ENCODE measurements around the gene DDX39B.
"Not testable (repeated sequence)": the region's sequence is repeated elsewhere in the genome, so short reads cannot be mapped to it uniquely, and the experiment has no call there.

The DDX39B gene

DNA sequence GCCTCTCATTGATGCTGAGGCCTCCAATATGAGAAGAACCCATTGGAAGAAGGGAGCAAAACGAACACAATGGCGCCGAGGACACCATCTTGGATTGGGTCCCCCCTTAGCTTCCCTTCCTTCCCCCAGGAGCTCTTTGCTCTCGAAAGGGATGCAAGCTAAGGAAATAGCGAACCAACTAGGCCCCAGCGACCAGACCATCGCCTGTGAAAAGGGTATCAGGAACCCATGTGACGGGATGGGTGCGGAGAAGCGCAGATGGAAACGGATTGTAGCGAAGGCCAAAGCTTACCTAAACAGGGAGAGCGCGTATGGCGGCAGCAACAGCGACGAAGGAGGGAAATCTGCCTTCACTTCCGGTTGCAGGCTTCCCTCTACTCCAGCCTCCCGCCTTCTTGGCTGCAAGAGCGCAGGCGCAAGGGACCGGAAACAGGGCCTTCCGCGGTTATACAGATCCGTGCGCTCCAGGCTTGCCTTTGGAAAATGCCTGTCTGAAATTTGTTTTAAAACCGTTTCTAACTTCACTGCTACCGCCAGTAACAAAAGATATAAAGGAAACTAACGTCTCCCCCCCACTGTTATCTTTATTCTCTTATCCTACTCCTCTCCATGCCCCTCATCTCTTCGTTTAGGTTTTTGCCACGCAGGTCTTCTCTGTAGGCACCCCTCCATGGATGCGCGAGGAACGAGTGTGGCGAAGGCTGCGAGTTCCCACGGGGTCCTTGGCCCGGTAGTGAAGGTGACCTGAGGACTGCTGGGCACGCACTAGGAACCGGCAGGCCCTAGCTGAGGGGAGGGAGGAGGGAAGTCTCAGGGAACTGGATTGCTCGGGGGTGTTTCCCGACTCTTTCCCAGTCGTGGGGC is at the start of gene DDX39B:
TSS of gene DDX39B (minus strand) at position 346 of the 864 bp plus-strand sequence. CDS start 1,471 bp downstream, outside the sequence.
- peak; percentile 94 for DNase-seq

DNA sequence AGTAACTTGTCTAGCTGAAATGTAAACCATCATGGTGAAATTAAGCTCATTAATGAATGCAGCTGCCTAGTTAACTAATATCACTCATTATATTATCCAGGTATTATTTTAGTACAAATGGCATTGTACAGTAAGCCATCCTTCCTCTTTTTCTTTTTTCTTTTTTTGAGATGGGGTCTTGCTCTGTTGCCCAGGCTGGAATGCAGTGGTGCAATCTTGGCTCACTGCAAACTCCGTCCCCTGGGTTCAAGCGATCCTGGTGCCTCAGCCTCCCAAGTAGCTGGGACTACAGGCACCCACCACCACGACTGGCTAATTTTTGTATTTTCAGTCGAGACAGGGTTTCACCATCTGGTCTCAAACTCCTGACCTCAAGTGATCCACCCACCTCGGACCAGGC is 48.9 kb upstream of the DDX39B start:
- not testable (repeated sequence) for DNase-seq

DNA sequence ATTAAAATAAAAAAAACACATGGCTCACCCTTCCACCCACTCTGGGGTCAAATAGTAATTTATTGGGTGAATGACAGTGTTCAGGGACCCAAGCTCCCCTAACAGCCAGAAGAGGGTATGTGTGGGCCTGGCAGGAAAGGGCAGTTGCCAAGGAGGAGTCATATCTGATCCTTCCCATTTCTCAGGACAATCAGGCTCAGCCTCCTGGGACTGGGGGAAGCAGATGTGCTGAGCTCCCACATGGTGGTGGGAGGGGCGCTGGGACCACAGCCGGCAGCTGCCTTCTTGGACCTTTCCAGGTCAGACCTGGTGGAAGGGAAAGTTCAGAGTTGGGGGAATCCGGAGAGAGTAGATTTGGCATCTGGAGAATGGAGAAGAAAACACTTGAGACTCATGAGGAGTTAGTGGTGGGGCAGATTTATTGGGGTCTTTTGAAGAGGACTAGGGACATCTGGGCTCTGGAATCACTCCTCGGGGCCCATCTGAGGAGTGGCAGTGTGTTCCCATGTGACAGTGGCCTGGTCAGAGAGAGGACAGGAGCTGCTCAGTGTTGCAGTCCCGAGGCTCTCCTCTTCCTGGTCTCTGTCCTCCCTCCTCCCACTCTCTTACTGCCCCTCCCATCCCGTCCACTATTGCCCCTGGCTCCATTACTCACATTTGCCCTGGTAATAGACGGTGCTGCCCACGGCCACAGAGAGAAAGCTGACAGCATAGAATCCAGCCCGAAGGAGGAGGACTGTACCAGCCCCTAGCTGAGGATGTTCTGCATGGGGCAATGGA is 47.3 kb upstream of the DDX39B start:
- no peak for DNase-seq

DNA sequence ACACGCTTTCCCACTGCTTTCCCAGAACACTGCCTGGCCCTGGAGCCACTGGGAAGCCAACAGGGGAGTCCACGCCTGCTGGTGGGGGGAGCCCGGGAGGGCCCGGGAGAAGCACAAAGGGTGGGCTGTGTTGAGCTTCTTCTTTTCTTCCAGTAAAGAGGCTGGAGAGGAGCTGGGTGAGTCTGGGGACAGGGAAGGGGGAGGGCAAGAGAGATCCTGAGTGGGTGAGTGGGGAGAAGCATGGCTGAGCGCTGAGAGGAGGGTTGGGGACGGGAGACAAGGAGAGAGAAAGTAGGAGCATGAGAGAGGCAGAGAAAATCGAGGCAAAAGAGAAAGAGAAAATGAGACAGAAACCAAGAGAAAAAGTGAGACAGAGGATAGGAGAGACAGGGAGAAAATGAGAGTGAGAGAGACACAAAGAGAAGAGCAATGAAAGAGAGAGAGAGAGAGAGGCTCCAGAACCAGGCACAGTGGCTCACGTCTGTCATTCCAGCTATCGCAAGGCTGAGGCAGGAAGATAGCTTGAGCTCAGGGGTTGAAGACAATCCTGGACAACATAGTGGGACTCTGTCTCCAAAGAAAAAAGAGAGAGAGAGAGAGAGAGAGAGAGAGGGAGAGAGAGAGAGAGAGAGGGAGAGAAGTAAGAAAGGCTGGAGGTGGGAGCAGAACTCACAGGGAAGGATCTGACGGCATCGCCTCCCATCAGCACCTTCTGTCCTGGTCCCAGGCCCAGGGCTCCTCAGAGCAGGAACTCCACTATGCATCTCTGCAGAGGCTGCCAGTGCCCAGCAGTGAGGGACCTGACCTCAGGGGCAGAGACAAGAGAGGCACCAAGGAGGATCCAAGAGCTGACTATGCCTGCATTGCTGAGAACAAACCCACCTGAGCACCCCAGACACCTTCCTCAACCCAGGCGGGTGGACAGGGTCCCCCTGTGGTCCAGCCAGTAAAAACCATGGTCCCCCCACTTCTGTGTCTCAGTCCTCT is 46.3 kb upstream of the DDX39B start:
- no peak for DNase-seq

DNA sequence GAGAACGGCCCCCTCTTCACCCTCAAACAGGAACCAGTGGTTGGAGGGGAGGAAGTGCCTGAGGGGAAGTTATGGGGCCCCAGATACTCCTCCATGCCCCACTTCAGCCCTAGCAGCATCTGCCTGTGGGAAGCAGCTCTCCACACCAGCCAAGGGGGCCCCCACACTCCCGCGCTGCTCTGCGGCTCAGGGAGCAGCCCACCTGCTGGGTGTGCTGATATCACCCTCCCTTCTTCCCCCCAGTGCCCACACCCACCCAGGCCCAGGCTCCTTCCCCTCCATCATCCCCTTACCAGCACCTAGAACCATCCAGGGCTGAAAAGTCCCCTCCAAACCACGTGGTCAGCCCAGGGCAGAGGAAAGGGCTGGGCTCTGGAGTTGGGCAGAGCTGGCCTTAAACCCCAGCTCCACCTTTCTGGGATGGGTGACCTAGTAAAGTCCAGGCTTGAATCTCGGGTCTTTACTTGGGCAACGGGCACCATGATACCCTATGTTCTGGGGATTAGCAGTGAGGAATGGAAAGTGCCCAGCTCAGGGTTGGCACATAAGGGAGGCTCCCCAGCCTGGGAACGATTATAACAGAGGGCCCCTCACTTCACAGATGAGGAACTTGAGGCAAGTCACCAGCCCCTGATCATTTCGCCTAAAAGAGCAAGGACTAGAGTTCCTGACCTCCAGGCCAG is 44.9 kb upstream of the DDX39B start:
- DNase-seq, result peak; percentile 12

DNA sequence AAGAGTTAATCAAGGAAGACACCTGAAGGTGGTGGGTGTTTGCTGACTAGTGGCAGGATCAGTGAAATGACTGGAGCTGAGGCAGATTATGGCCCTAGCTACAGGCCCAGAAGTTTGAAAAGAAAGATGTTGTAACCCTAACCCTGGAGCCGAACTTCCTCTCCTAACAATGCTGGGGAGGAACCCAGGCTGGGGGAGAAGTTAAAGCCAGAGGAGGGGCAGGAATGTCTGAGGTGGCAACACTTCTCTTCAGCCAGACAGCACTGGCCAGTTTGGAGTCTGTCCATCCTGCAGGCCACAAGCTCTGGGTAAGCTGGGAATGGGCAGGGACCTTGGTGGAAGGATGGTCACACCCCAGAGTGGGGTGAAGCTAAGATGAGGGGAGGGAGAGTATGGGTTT is 44.2 kb upstream of the DDX39B start, which contains the start of gene LST1:
TSS of gene LST1 (plus strand) at position 270 of the 400 bp plus-strand sequence. CDS start 1,023 bp downstream, outside the sequence.
- DNase-seq, result no peak

DNA sequence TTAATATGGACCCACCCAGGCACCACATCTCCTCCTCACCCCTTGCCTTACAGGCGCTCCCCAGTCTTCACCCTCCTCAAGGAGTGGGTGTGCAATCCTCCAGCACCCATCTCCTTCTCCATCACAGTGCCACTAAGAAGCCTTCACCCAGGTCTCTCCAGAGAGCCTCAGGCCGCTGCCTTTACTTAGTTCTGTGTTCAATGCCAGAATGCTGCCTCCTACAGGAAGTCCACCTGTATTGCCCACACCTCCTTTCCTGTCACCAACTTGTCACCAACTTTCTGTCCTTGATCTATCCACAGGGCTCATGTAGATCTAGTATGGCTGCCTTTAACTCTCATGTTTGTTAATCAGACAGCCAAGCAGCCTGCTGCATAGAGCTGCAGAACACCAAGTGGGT is 43.7 kb upstream of the DDX39B start:
- peak; percentile 16 for DNase-seq

DNA sequence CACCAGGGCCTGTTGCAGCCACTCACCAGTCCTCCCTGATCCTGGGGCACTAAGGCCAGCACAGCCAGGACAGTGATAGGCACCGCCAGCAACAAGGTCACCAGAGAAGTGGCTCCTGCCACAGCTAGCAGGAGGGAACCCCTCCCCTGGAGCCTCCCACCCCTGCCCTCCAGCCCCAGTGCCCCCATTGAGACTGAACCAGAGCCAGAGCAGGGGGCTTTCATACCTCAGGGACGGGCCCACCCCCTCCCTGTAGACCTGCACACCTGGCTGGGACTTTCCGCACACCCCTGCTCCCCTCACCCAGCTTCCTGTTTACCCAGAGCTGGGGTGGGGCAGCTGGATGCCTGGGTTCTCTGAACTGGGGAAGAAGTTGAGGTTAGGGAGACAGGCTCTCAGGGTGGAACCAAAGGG is 40.4 kb upstream of the DDX39B start, which contains the start of gene LTB:
TSS of gene LTB (minus strand) at position 195 of the 414 bp plus-strand sequence. CDS start at position 188, 7 bp downstream.
- peak; percentile 47 for DNase-seq

DNA sequence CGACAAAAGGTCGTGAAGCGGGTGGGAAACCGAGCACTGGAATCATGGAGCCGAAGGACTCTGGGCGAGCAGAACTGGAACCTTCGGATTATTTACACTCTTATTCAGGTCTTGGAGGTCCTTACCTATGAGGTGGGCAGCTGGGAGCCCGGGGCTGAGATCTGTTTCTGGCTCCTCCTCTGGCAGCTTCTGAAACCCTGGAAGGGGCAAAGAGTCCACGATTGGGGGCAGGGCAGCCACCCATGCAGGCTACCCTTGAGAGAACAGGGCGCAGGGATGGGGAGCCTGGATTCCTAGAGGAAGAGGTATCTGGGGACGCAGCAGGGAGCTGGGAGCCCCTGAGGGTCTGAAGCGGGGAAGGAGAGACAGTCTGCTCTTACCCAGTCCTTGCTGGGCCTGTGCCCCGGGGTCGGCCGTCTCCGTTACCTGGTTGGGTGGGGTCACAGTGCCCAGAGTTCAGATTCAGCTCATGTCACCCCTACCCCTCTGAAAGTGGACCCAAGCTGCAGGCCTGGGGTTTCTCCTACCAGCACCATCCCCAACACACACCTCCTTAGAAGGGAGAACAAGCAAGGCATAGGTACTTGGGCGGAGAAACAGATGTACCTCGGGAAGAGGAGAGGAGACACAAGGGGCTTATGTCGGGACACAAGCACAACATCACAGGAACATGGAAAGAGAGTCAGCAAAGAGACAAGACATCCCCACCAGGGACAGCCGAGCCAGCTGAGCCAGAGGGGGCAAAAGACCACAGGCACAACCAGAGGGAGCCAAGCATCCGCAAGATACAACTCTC is 39.8 kb upstream of the DDX39B start:
- DNase-seq, result no peak

DNA sequence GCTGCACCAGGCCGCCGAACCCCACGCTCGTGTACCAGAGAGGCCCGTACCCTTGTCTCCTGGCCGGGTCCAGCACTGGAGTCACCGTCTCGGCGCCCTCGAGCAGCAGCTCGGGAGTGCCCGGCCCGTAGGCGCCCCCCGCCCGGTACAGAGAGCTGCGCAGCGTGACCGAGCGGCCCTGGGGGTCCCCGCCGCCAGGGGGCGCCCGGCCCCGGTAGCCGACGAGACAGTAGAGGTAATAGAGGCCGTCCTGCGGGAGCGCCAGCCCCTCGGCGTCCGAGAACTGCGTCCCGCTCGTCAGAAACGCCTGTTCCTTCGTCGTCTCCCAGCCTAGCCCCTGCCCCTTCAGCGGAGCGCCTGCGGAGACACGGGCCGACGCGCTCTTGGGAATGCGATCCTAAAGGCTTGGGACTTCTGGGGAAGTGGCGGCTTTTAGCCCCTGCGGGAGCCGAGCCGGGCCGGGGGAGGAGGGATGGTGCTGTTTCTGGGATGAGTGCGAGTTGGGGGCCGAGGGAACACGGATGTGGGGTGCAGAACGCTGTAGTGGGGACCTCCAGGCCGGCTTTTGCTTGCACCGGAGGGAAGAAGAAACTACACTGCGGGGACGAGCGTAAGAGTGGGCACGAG is 39.1 kb upstream of the DDX39B start:
- peak; percentile 82 for DNase-seq

DNA sequence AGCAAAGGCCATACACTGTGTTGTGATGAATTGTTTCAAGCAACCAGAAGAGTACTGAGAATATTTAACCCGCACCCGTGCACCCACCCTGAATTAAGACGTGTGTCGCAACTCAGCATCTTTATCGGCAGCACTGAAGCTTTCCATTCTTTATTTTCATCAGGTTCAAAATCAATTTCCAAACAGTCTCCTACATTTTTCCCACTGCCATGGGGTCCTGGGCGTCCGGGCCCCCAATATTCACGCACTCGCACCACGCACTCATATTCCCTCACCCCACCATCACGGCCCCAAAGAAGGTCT is 38.6 kb upstream of the DDX39B start:
- no peak for DNase-seq

DNA sequence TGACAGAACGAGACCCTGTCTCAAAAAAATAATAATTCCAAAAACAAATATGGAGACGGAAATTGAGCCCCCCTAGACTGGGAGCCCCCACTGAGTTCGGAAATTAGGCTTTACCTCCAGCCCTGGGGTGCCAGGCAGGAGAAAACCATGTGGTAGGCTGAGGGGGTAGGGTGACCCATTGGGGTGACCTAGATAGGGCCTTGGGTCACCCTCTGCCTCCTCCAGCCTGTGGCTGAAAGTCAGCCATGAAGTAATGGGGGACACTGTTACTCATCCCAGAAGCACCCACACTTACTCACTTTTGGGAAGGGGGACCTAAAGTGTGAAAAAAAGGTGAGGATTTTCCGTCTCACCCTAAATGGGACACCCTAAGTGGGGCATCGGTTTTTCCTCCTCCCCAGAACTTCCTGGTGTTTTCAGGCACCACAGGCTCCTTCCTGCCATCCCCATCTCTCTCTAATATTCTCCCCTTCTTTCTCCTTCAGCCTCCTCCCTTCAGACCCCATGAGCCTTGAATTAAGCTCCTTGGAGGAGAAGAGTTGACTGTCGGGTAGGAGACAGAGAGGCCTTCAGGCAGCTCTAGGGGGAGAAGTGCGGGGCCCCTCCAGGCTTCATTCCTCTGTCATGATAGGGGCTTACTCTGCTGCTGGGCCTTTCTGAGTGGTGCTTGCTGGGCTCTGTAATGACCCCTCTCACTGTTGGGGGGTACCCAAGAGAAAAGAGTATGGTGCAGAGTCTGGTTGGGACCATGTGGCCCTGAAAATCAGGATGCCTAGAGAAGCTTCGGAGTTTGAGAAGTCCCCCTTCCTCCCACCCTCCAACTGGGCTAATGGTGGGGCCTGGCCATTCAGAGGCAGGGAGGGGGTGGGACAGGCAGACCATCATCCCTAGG is 38.0 kb upstream of the DDX39B start:
- peak; percentile 22 for DNase-seq

DNA sequence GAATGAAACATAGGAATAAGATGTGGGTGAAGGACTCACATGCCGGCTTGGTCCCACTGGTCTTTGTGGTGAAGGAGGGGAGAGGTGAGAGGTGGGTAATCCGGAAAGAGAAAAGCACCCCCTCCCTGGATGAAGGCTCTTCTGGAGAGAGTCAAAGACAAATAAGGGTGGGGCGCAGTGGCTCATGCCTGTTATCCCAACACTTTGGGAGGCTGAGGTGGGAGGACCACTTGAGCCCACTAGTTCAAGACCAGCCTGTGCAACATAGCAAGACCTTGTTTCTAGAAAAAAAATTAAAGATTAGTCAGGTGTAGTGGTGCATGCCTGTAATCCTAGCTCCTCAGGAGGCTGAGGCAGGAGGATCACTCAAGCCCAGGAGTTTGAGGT is 37.3 kb upstream of the DDX39B start:
- no peak for DNase-seq

DNA sequence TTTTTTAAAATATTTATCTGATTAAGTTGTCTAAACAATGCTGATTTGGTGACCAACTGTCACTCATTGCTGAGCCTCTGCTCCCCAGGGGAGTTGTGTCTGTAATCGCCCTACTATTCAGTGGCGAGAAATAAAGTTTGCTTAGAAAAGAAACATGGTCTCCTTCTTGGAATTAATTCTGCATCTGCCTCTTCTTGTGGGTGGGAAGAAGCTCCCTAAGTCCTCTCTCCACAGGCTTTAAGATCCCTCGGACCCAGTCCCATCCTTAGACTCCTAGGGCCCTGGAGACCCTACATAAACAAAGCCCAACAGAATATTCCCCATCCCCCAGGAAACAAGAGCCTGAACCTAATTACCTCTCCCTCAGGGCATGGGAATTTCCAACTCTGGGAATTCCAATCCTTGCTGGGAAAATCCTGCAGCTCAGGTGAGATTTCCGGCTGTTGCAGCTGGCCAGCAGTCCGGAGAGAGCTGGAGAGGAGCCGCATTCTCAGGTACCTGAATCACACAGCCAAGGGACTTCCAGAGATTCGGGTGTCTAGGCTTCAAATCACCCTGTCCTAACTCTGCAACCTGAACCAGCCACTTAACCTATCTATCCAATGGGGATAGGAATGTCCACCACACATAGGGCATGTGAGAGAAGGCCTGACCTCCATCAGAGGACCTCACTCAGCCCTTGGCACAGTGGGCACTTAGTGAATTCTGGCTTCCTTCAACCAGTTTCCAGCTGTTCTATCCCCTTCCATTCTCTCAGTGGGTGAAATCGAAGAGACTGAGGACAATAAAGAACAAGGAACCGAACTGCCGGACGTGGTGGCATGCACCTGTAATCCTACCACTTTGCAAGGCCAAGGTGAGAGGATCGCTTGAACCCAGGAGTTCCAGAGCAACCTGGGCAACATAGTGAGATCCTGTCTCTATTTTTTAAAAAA is 36.6 kb upstream of the DDX39B start:
- DNase-seq, result no peak

DNA sequence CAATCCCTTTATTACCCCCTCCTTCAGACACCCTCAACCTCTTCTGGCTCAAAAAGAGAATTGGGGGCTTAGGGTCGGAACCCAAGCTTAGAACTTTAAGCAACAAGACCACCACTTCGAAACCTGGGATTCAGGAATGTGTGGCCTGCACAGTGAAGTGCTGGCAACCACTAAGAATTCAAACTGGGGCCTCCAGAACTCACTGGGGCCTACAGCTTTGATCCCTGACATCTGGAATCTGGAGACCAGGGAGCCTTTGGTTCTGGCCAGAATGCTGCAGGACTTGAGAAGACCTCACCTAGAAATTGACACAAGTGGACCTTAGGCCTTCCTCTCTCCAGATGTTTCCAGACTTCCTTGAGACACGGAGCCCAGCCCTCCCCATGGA is 35.8 kb upstream of the DDX39B start:
- no peak for DNase-seq

DNA sequence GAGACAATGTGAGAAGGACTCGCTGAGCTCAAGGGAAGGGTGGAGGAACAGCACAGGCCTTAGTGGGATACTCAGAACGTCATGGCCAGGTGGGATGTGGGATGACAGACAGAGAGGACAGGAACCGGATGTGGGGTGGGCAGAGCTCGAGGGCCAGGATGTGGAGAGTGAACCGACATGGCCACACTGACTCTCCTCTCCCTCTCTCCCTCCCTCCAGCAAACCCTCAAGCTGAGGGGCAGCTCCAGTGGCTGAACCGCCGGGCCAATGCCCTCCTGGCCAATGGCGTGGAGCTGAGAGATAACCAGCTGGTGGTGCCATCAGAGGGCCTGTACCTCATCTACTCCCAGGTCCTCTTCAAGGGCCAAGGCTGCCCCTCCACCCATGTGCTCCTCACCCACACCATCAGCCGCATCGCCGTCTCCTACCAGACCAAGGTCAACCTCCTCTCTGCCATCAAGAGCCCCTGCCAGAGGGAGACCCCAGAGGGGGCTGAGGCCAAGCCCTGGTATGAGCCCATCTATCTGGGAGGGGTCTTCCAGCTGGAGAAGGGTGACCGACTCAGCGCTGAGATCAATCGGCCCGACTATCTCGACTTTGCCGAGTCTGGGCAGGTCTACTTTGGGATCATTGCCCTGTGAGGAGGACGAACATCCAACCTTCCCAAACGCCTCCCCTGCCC is 35.2 kb upstream of the DDX39B start:
- DNase-seq, result peak; percentile 37

DNA sequence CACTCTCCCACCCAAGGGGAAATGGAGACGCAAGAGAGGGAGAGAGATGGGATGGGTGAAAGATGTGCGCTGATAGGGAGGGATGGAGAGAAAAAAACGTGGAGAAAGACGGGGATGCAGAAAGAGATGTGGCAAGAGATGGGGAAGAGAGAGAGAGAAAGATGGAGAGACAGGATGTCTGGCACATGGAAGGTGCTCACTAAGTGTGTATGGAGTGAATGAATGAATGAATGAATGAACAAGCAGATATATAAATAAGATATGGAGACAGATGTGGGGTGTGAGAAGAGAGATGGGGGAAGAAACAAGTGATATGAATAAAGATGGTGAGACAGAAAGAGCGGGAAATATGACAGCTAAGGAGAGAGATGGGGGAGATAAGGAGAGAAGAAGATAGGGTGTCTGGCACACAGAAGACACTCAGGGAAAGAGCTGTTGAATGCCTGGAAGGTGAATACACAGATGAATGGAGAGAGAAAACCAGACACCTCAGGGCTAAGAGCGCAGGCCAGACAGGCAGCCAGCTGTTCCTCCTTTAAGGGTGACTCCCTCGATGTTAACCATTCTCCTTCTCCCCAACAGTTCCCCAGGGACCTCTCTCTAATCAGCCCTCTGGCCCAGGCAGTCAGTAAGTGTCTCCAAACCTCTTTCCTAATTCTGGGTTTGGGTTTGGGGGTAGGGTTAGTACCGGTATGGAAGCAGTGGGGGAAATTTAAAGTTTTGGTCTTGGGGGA is 34.3 kb upstream of the DDX39B start:
- no peak for DNase-seq

All from stimulated activated naive CD4-positive, alpha-beta T cell treated with Interleukin-2 at 50 U/mL for 16 hours (primary cell).